Measurements from ENCODE around the gene KLF11.

KLF11 gene

DNA sequence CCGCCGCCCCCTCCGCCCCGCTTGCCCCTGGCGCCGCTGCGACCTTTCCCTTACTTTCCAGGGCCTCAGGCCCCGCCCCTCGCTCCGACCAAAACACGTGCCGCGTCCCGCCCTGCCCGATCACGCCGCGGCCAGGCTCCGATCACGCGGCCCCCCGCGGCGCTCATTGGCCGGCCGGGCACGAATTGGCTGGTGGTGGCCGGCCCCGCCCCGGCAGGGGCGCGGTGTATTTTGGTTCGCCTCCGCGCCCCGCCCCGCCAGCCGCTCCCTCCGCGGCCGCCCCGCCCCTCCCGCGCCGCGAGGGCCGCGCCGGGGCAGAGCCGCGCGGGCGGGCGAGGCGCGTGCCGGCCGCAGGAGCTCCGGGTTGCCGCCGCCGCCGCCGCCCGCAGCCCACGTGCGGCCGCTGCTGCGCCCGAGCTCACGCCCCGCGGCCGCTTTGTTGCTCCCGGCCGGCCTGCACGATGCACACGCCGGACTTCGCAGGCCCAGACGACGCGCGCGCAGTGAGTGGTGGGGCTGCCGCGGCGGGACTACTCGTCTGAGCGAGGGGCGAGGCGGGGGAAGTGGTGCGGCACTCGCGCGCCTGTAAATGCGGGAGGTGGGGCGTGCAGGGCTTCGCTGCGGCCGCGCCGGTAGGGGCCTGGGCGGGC lies at the start of gene KLF11:
TSS of gene KLF11 (plus strand) at position 295 of the 650 bp plus-strand sequence. CDS start at position 462, 167 bp downstream.
- peak; percentile 73 for DNase-seq (ENCODE audit: low read depth)

DNA sequence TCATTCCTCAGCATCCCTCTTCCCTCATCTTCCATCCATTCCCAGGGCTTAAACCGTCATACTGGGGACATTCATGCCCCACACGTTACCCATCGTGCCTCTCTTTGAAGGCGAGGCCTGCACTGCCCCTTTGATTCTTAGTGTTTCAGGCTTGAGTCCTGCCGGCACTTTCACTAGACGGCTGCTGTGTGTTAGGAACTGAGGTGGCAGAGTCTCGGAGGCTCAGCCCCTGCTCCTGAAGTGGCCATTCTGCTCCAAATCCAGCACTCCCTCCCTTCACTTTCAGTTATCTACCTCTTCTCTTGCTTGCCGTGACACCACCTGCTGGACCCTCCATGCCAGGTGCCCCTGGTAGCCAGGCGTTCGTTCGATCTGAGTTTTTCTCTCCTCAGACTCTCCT lies 48.9 kb upstream of the KLF11 start:
- DNase-seq (ENCODE audit: low read depth) = no peak

DNA sequence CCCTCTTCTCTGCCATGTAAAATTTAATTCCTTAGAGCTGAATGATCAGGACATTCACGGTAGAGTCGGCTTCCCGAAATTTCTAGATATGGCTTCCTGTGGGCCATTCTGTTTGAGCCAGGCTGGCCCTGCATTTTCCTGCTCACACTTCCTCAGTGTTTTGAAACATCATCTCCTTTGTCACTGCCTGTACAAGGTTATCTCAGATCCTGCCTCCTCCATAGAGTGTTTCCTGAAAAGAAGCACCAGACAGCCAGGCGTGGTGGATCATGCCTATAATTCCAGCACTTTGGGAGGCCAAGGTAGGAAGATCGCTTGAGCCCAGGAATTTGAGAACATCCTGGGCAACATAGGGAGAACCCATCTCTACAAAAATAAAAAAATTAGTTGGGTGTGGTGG lies 48.3 kb upstream of the KLF11 start:
- DNase-seq (ENCODE audit: low read depth) = no peak

DNA sequence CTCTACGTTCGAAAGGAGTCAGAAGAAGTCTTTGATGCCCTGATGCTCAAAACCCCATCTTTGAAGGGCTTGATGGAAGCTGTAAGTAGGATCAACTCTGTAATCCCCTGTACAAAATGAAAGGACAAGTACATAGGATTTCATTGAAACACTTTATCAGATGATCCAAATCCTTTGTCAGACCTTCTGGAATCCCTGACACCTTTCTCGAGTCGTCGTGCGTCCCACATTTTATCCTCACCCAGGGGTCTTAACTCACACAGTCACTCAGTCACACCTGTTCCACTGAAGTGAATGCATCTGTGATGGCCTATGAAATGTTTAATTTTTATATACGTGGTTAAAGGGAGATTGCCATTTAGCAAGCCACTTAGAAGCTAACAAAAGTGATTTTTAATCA lies 47.0 kb upstream of the KLF11 start:
- no peak for DNase-seq (ENCODE audit: low read depth)

DNA sequence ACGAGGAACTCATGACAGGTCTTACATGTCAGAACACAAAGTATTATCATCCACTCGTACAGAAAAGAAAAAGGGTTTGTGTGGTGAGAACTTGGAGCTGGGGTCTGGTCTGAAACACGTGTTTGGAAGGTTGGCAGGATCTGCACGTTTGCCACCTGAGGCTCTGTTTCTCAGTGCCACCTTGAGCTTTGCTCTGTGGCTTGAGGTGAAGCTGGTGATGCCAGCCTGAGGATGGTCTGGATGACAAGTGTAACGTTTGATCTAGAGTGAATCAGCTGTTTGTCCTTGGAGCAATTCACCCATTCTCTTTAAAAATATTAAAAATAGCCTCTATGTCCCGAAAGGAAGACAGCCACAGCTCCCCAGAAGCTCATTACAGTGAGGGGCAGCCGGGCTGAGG lies 45.4 kb upstream of the KLF11 start:
- no peak for DNase-seq (ENCODE audit: low read depth)

DNA sequence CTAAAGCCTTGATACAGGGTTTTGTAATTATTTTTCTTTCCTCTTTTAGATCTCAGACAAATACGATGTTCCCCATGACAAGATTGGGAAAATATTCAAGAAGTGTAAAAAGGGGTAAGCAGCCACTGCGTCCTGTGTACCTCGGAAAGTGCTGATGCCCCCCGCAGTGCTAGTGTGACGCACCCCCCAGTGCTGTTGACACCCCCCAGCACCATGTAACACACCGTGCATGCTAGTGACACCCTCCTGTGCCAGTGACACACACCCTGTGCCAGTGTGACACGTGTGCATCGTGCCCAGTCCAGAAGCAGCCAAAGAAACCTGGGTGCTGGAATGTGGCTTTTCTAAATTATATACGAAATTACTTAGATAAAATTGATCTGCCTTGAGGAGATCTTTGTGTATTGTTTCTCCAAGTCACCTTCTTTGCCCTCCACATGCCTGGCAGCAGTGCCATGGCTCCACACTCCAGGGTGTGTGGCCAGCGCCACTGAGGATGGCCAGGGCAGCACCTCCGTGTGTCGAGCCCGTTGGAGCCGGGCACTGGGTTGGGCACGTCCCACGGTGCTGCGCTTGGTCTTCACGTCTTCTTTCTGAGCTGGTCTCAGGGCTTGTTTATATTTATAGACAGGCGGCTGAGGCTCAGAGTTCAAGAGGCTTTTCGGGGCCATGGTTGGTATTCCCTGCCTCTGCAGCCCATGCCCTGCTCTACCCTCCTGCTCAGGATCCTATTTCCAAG lies 44.3 kb upstream of the KLF11 start:
- DNase-seq (ENCODE audit: low read depth) = no peak

DNA sequence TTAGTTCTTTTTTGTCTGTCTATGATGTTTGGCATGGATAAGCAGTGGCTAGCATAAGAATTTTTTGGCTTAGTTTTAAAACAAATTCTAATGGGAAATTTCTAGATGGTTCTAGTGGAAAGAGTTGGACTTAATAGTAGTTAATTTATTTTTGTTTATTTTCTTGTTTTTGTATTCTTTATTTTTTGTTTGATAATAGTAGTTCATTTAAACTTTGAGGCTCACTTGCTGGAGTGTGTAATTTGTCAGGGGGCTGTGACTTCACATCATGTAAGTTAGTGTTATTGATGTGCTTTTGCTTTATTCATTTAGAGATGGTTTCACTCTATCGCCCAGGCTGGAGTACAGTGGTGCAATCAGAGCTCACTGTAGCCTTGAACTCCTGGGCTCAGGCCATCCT lies 43.7 kb upstream of the KLF11 start:
- no peak for DNase-seq (ENCODE audit: low read depth)

DNA sequence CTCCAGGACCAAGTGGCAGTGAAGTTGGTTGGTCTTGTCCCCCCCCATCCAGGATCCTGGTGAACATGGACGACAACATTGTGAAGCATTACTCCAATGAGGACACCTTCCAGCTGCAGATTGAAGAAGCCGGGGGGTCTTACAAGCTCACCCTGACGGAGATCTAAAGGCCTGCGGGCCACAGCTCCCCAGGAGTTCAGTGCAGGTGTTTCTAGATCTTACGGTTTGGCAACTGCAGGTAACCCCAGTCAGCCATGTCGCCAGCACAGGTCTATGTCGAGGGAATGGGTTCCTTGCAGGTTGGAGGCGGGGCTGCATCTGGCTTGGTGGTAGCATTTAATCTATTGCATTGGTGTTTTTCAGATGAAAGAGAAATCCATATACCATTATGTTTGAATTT lies 42.8 kb upstream of the KLF11 start:
- no peak for DNase-seq (ENCODE audit: low read depth)

DNA sequence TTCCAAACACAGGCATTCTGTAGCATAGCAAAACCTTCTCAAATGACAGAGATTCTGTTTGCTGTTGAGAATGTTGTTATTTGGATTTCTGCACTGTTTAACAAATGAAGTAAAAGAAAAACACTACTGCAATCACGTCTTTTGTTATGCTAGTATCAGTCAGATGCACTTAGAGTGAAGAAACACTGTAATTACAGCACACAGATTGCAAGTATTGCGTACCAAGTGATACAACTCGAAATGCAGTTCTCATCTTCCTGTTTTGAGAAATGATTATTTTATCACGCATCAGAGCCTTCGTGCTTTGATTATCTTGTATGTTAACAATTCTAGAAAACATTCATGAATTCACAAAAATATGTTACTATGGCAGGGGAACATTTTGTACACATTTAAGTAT lies 41.8 kb upstream of the KLF11 start:
- no peak for DNase-seq (ENCODE audit: low read depth)

DNA sequence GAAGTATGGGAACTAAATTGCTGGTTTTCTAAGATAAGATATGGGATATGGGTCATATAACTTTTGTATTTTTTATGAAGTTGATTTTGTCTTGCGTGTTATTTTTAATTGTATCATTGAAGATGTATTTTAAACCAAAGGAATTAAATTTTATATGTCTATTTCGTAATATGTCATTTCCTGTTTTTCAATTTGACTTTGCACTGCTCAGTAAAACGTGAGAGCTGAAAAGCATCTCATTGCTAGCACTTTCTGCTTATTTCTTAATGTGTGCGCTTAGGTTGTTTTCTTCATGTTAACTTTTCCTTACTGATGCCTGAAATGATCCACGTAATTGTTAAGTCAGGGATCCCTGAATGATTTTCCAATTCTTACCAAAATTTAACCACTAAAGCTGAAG lies 41.2 kb upstream of the KLF11 start:
- no peak for DNase-seq (ENCODE audit: low read depth)

DNA sequence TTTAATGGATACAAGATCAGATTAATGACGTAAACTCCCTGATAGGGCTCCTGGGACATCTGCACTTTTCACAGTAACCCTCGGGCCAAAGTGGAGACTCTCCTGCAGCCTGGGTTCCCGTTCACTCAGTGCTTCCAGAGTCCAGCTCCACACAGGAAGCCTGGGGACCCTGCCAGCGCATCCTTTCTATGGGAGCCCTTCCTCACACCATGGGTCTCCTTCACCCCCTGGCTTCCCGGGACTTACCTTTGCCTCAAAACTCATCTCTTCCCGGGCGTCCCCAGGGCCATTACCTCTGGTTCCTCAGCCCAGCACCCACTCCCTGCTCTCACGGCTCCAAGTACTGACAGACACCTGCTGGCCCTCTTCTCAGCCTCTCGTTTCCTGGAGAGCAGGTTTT lies 40.7 kb upstream of the KLF11 start:
- DNase-seq (ENCODE audit: low read depth) = no peak

DNA sequence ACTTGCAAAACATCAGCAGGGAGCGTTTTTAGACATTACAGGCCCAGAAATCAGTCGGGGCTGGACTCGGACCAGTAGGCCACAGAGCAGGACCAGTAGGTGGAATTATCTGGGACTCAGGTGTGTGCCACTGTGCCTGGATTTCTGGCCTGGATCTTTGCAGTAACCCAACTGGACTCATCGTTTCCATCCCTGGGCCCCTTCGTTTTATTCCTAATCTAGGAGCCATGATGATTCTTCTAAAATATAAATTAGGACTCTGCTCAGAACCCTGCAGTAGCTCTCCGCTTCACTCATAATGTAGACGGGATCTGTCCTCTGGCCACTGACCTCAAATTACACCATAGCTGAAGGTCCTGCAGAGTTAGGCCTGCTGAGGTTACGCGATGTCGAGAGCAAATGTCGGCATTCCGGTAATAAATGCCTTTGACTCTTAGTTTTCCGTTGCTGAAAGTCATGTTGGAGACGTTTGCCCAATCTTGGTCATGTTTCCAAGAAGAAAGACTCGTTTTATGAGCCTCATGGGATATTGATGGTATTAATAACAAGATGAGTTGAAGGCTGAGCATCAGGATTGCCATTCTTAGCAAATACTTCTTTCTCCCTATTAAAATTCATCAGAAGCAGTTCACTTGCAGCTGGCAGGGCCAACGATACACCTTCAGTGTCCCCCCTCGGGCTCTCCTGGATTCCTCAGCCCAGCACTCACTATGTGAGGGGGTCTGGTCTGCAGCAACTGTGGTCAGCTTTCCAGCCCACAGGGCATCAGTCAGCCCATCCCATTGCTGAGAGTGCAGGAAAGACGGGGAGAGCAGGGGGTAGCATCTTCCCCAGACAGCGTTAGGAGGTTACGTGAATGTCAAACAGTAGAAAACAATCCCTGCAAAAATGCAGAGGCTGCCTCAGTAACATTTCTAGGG lies 39.9 kb upstream of the KLF11 start:
- no peak for DNase-seq (ENCODE audit: low read depth)

DNA sequence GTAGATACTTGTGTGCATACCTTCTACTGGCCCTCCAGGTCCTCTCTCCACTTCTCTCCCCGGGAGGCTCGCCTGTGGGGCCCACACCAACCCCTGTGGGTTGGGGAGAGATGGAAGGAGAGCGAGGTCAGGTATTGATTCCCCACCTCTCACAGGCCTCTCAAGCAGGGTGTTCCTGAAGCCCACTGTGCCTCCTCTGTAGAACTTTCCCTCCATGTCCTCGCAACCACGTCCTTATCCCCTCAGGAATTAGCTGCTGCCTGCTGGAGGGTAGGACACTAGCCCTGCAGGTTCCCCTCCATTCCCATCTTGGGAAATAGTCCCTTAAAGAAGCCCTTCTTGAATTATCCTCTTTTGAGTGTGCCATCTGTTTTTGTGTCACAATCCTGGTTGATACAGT lies 38.9 kb upstream of the KLF11 start:
- DNase-seq (ENCODE audit: low read depth) = no peak

DNA sequence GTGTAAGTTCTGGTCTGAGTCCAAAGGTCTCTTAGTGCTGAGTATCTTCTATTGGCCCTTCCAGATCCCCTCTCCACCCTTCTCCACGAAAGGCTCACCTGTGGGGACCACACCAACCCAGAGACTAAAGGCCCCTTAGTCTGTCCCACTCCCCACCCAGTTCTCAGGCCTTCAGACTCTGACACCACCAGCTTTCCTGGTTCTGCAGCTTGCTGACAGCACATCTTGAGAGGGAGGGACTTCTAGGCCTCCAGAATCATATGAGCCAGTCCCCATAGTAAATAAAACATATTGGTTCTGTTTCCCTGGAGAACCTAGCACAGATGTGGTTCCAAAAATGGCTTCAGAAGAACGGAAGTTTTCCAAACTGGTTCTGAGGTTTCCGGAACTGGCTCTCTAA lies 38.5 kb upstream of the KLF11 start:
- DNase-seq (ENCODE audit: low read depth) = no peak

DNA sequence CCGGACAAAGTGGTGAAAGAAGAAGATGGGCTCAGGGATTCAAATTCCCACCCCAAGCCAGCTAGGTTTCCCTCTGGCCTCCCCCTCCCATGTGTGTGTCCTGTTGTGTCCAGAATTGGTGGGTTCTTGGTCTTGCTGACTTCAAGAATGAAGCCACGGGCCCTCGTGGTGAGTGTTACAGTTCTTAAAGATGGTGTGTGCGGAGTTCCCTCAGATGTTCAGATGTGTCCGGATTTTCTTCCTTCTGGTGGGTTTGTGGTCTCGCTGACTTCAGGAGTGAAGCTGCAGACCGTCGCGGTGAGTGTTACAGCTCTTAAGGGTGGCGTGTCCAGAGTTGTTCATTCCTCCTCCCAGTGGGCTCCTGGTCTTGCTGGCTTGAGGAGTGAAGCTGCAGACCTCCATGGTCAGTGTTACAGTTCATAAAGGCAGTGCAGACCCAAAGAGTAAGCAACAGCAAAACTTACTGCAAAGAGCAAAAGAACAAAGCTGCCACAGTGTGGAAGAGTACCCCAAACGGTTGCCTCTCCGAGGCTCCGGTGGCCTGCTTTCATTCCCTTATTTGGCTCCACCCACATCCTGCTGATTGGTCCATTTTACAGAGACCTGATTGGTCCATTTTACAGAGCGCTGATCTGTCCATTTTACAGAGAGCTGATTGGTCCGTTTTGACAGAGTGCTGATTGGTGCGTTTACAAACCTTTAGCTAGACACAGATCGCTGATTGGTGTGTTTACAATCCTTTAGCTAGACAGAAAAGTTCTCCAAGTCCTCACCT lies 37.7 kb upstream of the KLF11 start:
- no peak for DNase-seq (ENCODE audit: low read depth)

DNA sequence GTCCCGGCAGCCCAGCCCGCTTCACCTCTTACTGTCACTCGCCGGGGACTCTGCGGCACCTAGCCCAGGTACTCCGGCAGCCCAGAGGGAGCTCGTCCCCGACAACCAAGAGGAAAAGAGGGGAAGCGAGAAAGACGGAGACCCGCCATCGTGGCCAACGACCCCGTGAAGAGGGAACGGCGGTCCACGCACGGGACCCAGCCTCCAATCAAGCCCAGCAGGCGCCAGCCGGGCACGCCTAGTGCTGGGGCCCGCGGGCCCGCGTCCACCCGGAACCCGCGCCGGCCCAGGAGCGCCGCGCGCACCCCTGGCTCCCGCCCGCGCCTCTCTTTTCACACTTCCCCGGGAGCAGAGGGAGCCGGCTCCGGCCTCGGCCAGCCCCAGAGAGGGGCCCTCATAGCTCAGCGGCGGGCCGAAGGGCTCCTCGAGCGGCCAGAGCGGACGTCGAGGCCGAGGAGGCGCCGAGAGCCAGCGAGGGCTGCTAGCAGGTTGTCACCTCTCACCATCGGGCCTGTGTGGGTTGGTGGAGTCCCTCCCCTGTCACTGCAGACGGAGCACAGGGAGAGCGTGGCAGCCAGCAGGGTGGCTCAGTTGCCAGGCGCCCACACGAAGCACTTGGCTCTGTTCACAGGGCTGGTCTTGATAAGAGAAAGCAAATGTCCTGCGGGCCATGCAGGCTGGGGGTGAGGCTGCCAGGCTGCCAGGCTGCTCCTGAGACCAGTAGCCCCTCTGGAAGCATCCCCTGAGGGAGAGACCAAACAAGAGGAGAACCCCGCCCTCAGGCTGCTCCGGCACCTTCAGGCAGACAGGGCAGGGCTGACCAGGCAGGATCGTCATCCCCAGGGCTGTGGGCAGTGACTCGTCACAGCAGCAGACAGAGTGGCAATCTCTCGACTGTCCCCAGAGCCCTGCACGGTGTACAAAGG lies 36.9 kb upstream of the KLF11 start:
- DNase-seq (ENCODE audit: low read depth) = no peak

DNA sequence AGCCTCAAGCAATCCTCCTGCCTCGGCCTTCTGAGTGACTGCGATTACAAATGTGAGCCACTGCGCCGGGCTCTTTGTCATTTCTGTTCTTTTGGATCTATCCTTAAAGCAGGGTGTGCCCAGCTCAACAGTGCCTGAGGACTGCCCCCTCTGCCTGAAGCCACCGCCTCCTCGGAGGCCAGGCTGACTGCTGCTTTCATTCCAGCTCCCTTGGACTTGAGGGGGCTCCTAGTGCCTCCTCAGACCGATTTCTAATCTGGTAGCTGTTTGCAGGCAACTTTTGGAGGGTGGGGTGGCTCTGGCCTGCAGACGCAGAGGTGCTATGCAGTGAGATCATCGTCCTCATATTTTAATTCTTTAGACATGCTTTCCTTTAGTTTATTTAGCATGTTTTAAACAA lies 35.9 kb upstream of the KLF11 start:
- no peak for DNase-seq (ENCODE audit: low read depth)

DNA sequence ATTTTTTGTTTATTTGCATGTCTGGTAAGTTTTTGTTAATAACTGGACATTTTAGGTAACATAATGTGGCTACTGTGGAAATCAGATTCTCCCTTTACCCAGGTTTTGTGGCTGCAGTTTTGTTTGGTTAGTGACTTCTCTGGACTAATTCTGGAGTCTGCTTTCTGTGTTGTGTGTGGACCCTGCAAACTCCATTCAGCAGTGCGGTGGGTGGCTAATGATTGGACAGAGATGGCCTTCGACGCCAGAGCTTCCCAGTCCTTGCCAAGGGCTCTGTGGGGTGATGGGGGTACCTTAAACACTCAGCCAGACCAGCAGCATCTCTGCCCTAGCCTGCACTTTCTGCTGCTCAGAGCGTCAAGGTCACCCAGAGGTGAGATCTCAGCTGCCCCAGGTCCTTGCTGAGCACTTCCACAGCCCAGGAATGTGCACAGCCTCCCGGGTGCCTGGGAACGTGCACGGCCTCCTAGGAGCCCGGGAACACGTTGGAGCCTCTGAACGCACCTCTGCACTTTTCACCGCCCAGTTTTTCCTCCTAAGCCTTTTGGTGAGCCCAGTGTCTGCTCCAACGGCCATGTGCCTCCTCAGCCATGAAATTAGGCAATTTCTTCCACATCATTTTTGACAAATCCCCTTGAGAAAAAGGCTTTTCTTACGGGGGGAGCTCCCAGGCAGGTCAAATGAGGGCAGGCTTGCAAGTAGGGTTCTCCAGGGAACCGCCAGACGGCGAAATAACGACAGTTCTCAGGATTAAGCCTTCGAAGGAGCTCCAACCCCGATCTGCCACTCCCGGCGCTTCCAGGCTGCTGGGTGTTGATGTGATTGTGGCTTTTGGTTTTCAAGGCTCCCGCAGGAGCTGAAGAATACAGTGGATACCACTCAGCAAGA lies 35.2 kb upstream of the KLF11 start:
- DNase-seq (ENCODE audit: low read depth) = no peak

DNA sequence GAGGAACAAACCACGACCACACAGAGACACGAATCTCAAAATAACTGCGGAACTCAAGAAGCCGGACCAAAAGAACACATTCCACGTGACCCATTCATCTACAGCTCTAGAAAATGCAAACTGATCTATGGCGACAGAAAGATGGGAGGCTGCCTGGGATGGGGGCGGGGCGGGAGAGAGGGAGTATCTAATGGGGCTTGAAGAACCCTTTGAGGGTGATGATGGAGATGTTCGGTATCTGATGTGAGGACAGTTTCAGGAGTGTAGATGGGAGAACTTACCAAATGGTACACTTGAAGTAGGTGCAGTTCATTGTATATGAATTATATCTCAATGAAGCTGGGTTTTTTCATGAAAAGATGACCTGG lies 34.6 kb upstream of the KLF11 start:
- no peak for DNase-seq (ENCODE audit: low read depth)

DNA sequence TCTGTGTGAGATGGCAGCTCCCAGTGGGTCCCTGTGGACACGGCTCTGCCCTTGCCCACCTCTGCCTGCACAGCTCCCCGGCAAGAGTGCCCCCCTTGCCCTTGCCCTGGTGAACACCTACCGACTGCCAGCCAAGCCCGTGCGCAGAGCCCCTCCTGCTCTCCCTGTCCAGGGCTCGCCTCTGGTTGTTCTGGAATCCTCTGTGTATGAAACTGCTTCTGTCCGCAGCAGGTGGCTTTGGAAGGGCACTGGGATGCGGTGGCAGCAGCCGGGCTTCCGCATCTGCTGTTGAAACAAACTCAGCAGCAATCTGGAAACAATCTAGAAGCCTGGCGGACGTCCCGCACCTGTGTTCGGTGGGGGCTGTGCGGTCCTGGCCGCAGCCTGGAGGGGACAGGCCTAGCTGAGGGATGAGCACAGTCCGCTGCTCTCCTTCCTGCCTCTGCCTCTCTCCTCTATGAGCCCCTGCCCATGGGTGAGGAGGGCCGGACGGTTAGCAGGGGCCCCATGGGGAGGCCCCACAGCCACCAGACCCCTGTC lies 34.0 kb upstream of the KLF11 start:
- no peak for DNase-seq (ENCODE audit: low read depth)
